Loucy (cell line): Measurements from ENCODE around the gene E2F3.

ENCODE experiments used
- H2AFZ ChIP-seq: fragments of 200-600 bp; sonication (generic); 2 replicates; pipeline ENCODE4 v1.6.0; 2016; ENCODE audit warnings: antibody characterized with exemption, mild to moderate bottlenecking, low read length, moderate library complexity
- H3F3A ChIP-seq: fragments of 200-600 bp; 2 replicates; pipeline ENCODE4 v1.6.0; 2016; ENCODE audit warnings: antibody characterized with exemption, low read depth, mild to moderate bottlenecking
- H3K27me3 ChIP-seq: fragments of 200-600 bp; sonication (generic); 2 replicates; pipeline ENCODE4 v1.6.1; 2014; ENCODE audit warnings: low read length, mild to moderate bottlenecking; ENCODE audit not compliant: insufficient read depth, poor library complexity, severe bottlenecking
- H3K36me3 ChIP-seq: fragments of 200-600 bp; sonication (generic); 2 replicates; pipeline ENCODE4 v1.6.1; 2016; ENCODE audit warnings: low read length; ENCODE audit not compliant: insufficient read depth
- H3K4me1 ChIP-seq: fragments of 200-600 bp; sonication (generic); 2 replicates; pipeline ENCODE4 v1.5.1; 2014; ENCODE audit warnings: low read length, mild to moderate bottlenecking; ENCODE audit not compliant: insufficient read depth, poor library complexity, severe bottlenecking
- H3K4me2 ChIP-seq: fragments of 200-600 bp; sonication (generic); 2 replicates; pipeline ENCODE4 v1.6.0; 2014; ENCODE audit warnings: antibody characterized with exemption, low read length, low read depth, mild to moderate bottlenecking; ENCODE audit not compliant: poor library complexity, severe bottlenecking
- H3K4me3 ChIP-seq: fragments of 200-600 bp; sonication (generic); 2 replicates; pipeline ENCODE4 v1.5.1; 2014; ENCODE audit warnings: low read length, mild to moderate bottlenecking, mixed read lengths; ENCODE audit not compliant: poor library complexity, severe bottlenecking
- H3K79me2 ChIP-seq: fragments of 200-600 bp; sonication (generic); 2 replicates; pipeline ENCODE4 v1.6.1; 2014; ENCODE audit warnings: low read length; ENCODE audit not compliant: insufficient read depth
- H3K9ac ChIP-seq: fragments of 200-600 bp; sonication (generic); 2 replicates; pipeline ENCODE4 v1.6.0; 2014; ENCODE audit warnings: mild to moderate bottlenecking, low read depth, low read length, moderate library complexity; ENCODE audit not compliant: poor library complexity, severe bottlenecking
- H3K9me2 ChIP-seq: fragments of 200-600 bp; sonication (generic); replicated peaks from 2 replicates; pipeline ENCODE4 v1.6.1; 2016; ENCODE audit warnings: low read depth, low read length, mixed read lengths
- H3K9me3 ChIP-seq: fragments of 200-600 bp; sonication (generic); 2 replicates; pipeline ENCODE4 v1.6.1; 2014; ENCODE audit warnings: mild to moderate bottlenecking, antibody characterized with exemption, low read length, low read depth; ENCODE audit not compliant: insufficient read depth
- H4K20me1 ChIP-seq: fragments of 200-600 bp; sonication (generic); 2 replicates; pipeline ENCODE4 v1.6.0; 2014; ENCODE audit warnings: antibody characterized with exemption, low read length, mild to moderate bottlenecking; ENCODE audit not compliant: insufficient read depth, poor library complexity, severe bottlenecking
- CTCF ChIP-seq: fragments of 200-600 bp; sonication (generic); conservative IDR thresholded peaks from 2 replicates; pipeline ENCODE4 v1.5.1; 2014; ENCODE audit warnings: mild to moderate bottlenecking, antibody characterized with exemption, low read length
- EZH2phosphoT487 ChIP-seq: fragments of 200-600 bp; IDR thresholded peaks from 2 replicates; pipeline ENCODE4 v1.6.1; 2018; ENCODE audit warnings: antibody characterized with exemption, mild to moderate bottlenecking, moderate library complexity, borderline replicate concordance

The E2F3 gene

GRCh38 chr6:20461576-20461975 is 59.9 kb downstream of the E2F3 start:
- no peaks in the 10 kb centered on the region for H3K9me3 ChIP-seq
- no peak for TF ChIP-seq EZH2phosphoT487
- no peak for TF ChIP-seq CTCF
- H4K20me1 ChIP-seq = peaks cover 43% of the 10 kb centered on the region
- peaks cover 10% of the 10 kb centered on the region for H3K4me1 ChIP-seq
- H3K4me2 ChIP-seq = no peak overlapping the region
- H2AFZ ChIP-seq = no peak overlapping the region
- peaks cover 100% of the 10 kb centered on the region for H3K79me2 ChIP-seq
- no peak overlapping the region for H3K4me3 ChIP-seq
- H3K27me3 ChIP-seq = no peaks in the 10 kb centered on the region
- H3K9ac ChIP-seq = no peak overlapping the region
- peaks cover 61% of the 10 kb centered on the region for H3K36me3 ChIP-seq
- H3F3A ChIP-seq = no peaks in the 10 kb centered on the region
- no peaks in the 10 kb centered on the region for H3K9me2 ChIP-seq

GRCh38 chr6:20463396-20463795 is 61.7 kb downstream of the E2F3 start:
- H3K36me3 ChIP-seq = peaks cover 52% of the 10 kb centered on the region
- peaks cover 43% of the 10 kb centered on the region for H4K20me1 ChIP-seq
- peaks cover 21% of the 10 kb centered on the region for H3K4me1 ChIP-seq
- peaks cover 100% of the 10 kb centered on the region for H3K79me2 ChIP-seq
- no peak for TF ChIP-seq CTCF
- no peak for TF ChIP-seq EZH2phosphoT487
- H3K9me2 ChIP-seq = no peaks in the 10 kb centered on the region
- no peak overlapping the region for H3K4me2 ChIP-seq
- no peaks in the 10 kb centered on the region; the same call in 1 of the 2 replicates for H3F3A ChIP-seq
- no peak overlapping the region for H2AFZ ChIP-seq
- H3K4me3 ChIP-seq = no peak overlapping the region
- no peaks in the 10 kb centered on the region for H3K27me3 ChIP-seq
- H3K9ac ChIP-seq = no peak overlapping the region
- H3K9me3 ChIP-seq = no peaks in the 10 kb centered on the region

- TF ChIP-seq EZH2phosphoT487 (no peak), CTCF (no peak)
- no peak overlapping the region for H3K4me2 ChIP-seq
- H3F3A ChIP-seq = no peaks in the 10 kb centered on the region; the same call in 1 of the 2 replicates
Measured at GRCh38 chr6:20464041-20464440, 62.4 kb downstream of the E2F3 start.

More at GRCh38 chr6:20464041-20464440, 62.4 kb downstream of the E2F3 start:
- Histone ChIP-seq H3K27me3 (no peaks in the 10 kb centered on the region), H3K36me3 (peaks cover 52% of the 10 kb centered on the region), H3K9me2 (no peaks in the 10 kb centered on the region), H3K9ac (no peak overlapping the region), H3K4me3 (no peak overlapping the region), H2AFZ (no peak overlapping the region), H3K9me3 (no peaks in the 10 kb centered on the region), H3K4me1 (peaks cover 24% of the 10 kb centered on the region), H3K79me2 (peaks cover 100% of the 10 kb centered on the region), H4K20me1 (peaks cover 41% of the 10 kb centered on the region)
